DMS79 treated with DMSO at 0.1 percent for 48 hours (cell line): ENCODE measurements around the gene GLG1.
"Not testable (repeated sequence)": the region's sequence is repeated elsewhere in the genome, so short reads cannot be mapped to it uniquely, and the experiment has no call there.

Experiments used
- DNase-seq: peaks from one replicate; lab custom pipeline; 2025; lab: John Stamatoyannopoulos, UW

Gene GLG1

GRCh38 chr16:74409185-74409981 lies 197.5 kb downstream of the GLG1 start:
- not testable (repeated sequence) for DNase-seq

GRCh38 chr16:74407362-74407705 lies 199.6 kb downstream of the GLG1 start:
- not testable (repeated sequence) for DNase-seq

DNA sequence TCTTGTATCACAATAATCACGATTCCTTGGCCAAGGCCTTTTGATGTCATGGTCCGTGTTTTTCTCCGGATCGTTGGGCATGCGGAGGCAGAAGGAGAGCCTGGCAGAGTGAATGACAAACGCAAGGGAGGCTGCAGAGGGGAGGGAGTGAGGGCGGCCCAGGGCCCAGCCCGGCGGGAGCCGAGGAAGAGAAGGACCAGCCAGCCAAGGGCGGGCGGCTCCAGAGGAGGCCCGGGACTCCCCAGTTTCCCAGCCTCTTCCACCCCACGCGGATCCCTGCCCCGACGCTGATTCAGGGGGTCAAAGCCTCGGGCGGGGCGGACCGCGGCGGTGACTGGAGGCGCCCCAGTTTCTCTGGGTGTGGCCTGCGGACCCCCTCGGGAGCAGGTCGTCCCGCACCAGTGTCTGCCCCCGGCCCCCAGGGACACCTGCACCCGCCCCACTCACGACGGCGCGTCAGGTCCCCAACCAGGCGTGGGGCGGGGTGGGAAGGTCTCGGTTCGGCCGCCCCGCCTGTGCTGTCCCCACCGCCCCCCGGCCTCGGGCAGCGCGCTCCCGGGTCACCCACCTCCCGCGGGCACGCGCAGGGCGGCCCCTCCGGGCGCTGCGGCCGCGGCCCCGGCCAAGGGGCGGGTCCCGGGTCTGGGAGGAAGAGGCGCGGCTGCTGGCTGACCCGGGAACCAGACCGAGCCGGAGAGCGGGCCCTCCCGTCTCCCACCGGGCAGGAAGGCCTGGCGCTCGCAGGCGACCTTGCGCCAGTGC lies 200.1 kb downstream of the GLG1 start:
- not testable (repeated sequence) for DNase-seq

- not testable (repeated sequence) for DNase-seq
These were observed 202.6 kb downstream of the GLG1 start for GRCh38 chr16:74404148-74404933.

GRCh38 chr16:74400238-74400637 lies 206.7 kb downstream of the GLG1 start:
- DNase-seq, result not testable (repeated sequence)

GRCh38 chr16:74398212-74398895 lies 208.6 kb downstream of the GLG1 start:
- not testable (repeated sequence) for DNase-seq
